Right renal cortex interstitium (tissue), 3 donors: ENCODE measurements around the gene SH3BP2. TPM values are rescaled to one million over a fixed set of nuclear protein-coding genes. Genes with fewer than 3 reads are reported as not detected.

Source experiments
- DNase-seq, 3 donors: peaks; one replicate each; pipeline ENCODE4 v3.0.0-alpha.2; 2013; ENCODE audit warnings: low read depth in 3 of 3, low spot score in 2 of 3
- polyA plus RNA-seq, 3 donors: library from polyadenylated mRNA; unstranded; fragments of 120-200 nt; gene quantifications; one replicate each; pipeline ENCODE4 v1.2.1, GENCODE V29; 2013; ENCODE audit not compliant: insufficient read length in 3 of 3

SH3BP2 gene
- polyA plus RNA-seq, 3 donors, result 21.7 to 28.4 (median 25.7) TPM

DNA sequence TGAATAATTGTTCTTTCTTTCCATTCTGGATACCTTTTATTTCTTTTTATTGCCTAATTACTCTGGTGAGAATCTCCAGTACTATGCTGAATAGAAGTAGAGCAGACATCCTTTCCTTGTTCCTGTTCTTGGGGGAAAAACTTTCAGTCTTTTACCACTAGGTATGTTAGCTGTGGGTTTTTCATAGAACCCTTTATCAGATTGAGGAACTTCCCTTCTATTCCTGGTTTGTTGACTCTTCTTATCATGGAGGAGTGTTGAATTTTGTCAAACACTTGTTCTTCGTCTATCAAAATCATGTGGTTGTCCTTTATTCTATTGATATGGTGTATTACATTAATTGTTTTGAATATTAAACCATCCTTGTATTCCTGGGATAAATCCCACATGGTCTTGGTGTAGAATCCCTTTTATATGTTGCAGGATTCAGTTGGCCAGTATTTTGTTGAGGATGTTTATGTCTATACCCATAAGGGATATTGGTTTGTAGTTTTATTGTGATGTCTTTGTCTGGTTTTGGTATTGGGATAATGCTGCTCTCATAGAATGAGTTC, 23.6 kb downstream of the SH3BP2 start:
- no peak for DNase-seq

DNA sequence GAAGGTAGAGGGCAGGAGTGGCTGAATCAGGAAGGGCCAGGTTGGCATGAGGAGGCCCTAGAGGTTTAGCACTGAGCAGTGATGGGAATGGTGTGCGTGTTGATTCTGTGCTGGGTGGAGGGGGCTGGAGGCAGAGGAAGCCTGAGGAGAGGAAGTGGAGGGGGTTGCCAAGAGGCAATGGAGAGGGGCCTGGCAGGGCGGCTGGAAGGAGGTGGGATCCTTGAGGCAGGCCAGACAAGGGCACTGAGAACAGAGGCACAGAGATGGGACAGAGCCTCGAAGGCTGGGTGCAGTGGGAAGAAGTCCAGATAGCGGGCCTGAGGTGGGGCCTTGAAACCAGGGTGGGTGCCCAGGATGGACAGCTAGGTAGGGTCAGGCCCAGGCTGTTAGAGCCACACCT, 24.3 kb downstream of the SH3BP2 start:
- DNase-seq, result no peak

DNA sequence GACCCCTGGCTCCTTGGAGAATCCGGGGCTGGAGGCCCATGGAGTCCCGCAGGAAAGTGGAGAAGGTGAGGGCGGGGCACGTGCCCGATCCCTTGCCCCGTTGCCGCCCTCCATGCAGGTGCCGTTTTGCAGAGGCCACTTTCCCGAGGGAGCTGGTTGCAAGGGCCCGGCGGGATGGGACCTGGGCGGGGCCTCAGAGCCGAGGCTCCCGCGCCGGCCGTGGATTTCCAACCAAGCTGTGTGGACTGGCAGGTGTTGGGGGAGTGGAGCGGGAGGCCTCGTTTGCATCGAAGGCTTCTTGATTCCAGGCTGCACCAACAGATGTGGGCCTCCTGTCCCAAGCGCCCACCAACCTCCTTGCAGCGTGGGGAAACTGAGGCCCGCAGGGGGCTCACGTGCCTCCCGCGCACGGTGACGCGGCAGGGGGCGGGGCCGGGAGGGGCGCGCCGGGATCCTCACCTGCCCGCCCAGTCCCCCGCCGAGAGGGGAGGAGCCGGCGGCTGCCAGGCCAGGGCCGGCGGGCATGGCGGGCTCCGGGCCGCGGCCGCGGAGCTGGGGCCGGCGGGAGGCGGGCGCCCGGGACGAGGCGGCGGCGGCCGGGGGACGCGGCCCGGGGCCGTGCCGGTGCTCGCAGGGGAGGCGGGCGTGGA, 24.9 kb downstream of the SH3BP2 start:
- DNase-seq, result no peak

DNA sequence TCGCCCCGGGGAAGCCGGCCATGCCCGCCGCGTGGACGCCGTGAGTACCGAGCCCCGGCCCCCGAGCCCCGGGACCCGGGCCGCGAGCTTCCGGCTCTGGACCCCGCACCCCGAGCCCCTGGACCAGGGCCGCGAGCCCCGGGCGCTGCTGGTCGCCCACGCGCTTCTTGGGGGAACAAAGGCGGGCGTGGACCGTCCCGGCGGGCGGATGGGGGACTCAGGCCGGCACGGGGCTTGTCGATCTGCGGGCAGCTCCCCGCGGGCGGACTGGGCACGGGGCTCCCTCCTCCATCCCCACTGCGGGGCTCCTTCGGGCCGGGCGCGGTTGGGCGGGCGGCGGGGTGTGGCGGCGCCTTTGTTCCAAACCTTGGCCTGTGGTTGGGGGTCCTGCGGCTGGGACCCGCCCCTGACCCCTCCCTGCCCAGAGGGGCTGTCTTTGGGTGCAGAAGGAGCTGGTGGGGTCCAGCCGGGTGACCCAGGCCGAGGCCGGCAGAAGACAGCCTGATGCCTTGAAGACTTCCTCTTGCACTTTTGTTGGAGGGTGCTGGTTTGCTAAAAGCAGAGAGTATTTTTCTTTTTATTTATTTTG, 25.6 kb downstream of the SH3BP2 start:
- no peak for DNase-seq

DNA sequence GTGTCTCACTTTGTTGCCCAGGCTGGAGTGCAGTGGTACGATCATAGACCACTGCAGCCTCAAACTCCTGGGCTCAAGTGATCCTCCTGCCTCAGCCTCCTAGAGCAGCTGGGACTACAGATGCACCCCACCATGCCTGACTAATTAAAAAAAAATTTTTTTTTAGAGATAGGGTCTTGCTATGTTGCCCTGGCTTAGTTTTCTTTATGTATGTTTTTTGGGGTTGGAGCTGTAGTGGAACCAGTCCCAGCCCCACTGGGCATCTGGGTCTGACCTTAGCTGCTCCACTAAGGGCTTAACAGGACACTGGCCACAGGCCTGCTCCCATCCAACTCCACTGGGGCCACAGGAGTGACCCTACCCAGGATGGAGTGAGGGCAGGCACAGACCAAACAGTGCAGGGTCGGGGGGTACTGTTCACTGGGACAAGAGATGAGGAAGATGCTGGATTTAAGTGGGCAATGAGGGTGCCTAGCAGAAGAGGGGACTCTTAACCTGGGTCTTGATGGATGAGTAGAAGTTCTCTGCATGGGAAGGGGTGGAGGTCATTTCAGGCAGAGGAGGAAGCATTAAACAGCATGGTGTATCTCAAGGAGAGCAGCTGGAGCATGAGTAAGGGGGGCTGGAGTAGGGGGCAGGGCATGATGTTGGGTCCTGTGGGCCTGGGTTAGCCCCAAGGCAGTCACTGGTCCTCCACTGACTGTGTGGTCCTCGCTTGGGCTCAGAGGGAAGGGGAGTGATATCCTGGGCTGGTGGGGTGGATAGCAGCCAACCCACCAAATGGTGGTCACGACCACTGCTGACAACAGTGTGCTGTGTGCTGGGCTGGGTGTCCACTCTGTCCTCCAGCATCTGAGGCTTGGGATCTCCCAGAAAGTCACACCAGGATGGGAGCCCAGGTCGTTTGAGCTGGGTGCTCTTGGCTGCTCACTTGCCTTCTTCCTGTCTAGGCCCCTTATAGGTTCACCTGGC, 26.6 kb downstream of the SH3BP2 start:
- DNase-seq, result no peak

GRCh38 chr4:2820216-2820982, 27.5 kb downstream of the SH3BP2 start:
- no peak for DNase-seq

- DNase-seq, result no peak
Measured at GRCh38 chr4:2822461-2823300, 29.8 kb downstream of the SH3BP2 start.

DNA sequence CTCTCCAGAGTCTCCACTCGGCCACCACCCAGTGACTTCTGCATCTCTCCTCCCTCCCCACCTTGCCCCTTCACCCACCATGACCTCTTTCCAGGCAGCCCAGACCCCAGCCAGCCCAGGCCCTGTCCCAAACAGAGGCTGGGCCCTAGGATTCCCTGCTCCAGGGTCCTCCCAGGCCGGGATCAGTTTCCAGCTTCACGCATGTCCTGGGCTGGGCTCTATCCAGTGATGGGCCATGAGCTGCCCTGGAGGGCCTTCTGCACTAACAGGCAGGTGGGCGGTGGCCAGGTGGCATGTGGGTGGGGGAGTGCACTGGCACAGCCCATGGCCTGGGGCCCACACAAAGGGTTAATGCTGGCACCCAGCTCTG, 30.4 kb downstream of the SH3BP2 start:
- no peak for DNase-seq

DNA sequence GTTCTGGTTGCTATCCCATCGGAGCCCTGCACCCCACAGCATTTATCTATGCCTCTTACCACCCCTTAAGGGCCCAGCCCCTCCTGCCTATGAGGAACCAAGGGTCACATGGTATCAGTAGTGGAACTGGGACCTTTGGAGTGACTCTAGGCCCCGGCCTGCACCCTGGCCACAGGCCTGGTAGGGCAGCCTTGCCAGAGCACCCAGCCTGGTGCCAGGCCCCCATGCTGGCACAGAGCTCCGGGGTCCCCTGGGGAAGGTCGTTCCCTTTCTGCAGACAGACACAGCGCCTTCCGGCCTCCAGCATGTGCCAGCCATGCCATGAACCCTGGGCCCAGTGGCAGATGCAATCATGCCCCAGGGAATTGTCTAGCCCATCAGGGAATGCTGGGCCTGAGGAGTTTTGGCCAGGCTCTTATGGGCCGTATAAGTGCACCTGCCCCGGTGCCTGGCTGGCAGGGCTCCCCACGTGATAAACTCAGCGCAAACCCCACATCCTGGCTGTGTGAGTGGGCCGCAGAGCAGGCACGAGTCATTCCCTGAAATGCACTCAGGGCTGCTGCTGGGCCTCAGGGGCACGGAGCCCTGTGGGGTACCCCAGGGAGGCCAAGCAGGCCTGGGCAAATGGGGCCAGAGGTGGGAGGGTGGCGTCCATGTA, 30.9 kb downstream of the SH3BP2 start:
- no peak for DNase-seq

- DNase-seq, result no peak
Measured at GRCh38 chr4:2824329-2824835, 31.5 kb downstream of the SH3BP2 start.

- no peak for DNase-seq
Measured at GRCh38 chr4:2824836-2825381, 32.0 kb downstream of the SH3BP2 start.

GRCh38 chr4:2825740-2826139, 32.9 kb downstream of the SH3BP2 start:
- no peak for DNase-seq

DNA sequence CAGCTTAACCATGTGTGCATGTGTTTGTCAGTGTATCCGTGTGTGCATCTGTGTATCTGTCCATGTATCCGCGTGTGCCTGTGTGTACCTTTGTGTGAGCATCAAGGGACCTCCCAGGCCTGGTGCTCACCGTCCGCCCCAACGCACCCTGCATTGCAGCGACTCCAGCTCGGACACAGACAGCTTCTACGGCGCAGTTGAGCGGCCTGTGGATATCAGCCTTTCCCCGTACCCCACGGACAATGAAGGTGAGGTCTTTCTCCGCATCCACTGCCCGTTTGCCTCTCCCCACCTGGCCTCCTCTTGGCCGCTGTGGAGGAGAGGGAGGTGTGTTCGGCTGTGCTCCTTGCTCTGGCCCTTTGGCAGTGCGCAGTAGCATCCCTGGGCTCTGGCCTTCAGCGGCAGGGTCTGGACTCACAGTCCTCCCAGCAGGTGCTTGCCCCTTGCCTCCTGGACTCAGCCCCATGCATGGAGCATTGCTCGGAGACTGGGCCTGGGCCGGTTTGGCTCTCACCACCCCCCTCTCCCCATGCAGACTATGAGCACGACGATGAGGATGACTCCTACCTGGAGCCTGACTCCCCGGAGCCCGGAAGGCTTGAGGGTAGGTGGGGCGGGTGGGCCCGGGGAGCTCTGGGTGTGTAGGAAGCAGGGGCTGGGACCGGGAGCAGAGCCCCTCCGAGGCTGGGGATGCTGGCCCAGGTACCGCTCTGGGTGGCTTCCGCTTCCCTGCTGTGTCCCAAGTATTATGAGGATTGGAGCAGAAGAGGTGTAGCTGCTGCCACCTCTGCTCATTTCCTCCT, 34.4 kb downstream of the SH3BP2 start:
- no peak for DNase-seq

GRCh38 chr4:2827874-2828751, 35.2 kb downstream of the SH3BP2 start:
- no peak for DNase-seq

- DNase-seq, result no peak
Measured at GRCh38 chr4:2828758-2829181, 35.9 kb downstream of the SH3BP2 start.

- no peak for DNase-seq
Measured at GRCh38 chr4:2829321-2829932, 36.5 kb downstream of the SH3BP2 start.
